ELF-1 (cell line): ENCODE results near the gene COX4I1.

Source experiments
- DNase-seq: peaks from one replicate; pipeline ENCODE4 v3.0.0-alpha.2; 2016; ENCODE audit warnings: low read depth, low spot score

COX4I1 gene

GRCh38 chr16:85767531-85767930, 32.0 kb upstream of the COX4I1 start:
- DNase-seq: peak; percentile 66

- peak; percentile 79 for DNase-seq
Observed at GRCh38 chr16:85768199-85768598, 31.3 kb upstream of the COX4I1 start.

GRCh38 chr16:85770741-85771140, 28.8 kb upstream of the COX4I1 start:
- no peak for DNase-seq

- no peak for DNase-seq
Observed at GRCh38 chr16:85773044-85773443, 26.5 kb upstream of the COX4I1 start.

- no peak for DNase-seq
Observed at GRCh38 chr16:85774136-85774535, 25.4 kb upstream of the COX4I1 start.

- no peak for DNase-seq
Observed at GRCh38 chr16:85774811-85775210, 24.7 kb upstream of the COX4I1 start.

- no peak for DNase-seq
Observed at GRCh38 chr16:85777583-85778310, 21.7 kb upstream of the COX4I1 start.

- no peak for DNase-seq
Observed at GRCh38 chr16:85778873-85779272, 20.6 kb upstream of the COX4I1 start.

- no peak for DNase-seq
Observed at GRCh38 chr16:85780281-85780680, 19.2 kb upstream of the COX4I1 start.

GRCh38 chr16:85781156-85781555, 18.3 kb upstream of the COX4I1 start:
- DNase-seq: no peak

- DNase-seq: no peak
Observed at GRCh38 chr16:85781695-85782370, 17.7 kb upstream of the COX4I1 start.

- DNase-seq: no peak
Observed at GRCh38 chr16:85782451-85782850, 17.0 kb upstream of the COX4I1 start.

- no peak for DNase-seq
Observed at GRCh38 chr16:85783441-85783840, 16.1 kb upstream of the COX4I1 start.

GRCh38 chr16:85784813-85785212, 14.7 kb upstream of the COX4I1 start:
- no peak for DNase-seq

GRCh38 chr16:85785927-85786326, 13.6 kb upstream of the COX4I1 start:
- DNase-seq: no peak

GRCh38 chr16:85788819-85789218, 10.7 kb upstream of the COX4I1 start:
- DNase-seq: no peak

GRCh38 chr16:85789773-85790172, 9.7 kb upstream of the COX4I1 start:
- no peak for DNase-seq

GRCh38 chr16:85793662-85794298, 5.7 kb upstream of the COX4I1 start:
- DNase-seq: no peak

- DNase-seq: no peak
Observed at GRCh38 chr16:85794696-85795095, 4.8 kb upstream of the COX4I1 start.

- DNase-seq: no peak
Observed at GRCh38 chr16:85796152-85796551, 3.3 kb upstream of the COX4I1 start.

- no peak for DNase-seq
Observed at GRCh38 chr16:85796599-85796998, 2.9 kb upstream of the COX4I1 start.

- DNase-seq: no peak
Observed at GRCh38 chr16:85798283-85798776, 1.2 kb upstream of the COX4I1 start.
